ENCODE measurements around the gene GPRC5A. TPM values are rescaled to one million over a fixed set of nuclear protein-coding genes. Genes with fewer than 3 reads are reported as not detected.

The GPRC5A gene
- total RNA-seq, 4 donors from 2014 or later, result 2.9 to 30.0 (median 3.8) TPM

GRCh38 chr12:12909228-12909994 is 18.0 kb downstream of the GPRC5A start:
- intact Hi-C loops (cut with DNase I), result no loop called here
- no peak overlapping the region for H3K4me3 ChIP-seq
- H3K36me3 ChIP-seq, result no peaks in the 10 kb centered on the region
- no peaks in the 10 kb centered on the region for H3K9me3 ChIP-seq
- DNase-seq (ENCODE audit: extremely low spot score), result no peak
- H3K27ac ChIP-seq (replicated peaks in 1 of 4), result no peak overlapping the region
- no peak for TF ChIP-seq EP300 (IDR thresholded peaks at IDR 0.05)
- no peak for TF ChIP-seq POLR2AphosphoS5 (IDR thresholded peaks at IDR 0.05)
- no peak for TF ChIP-seq CTCF (IDR thresholded peaks at IDR 0.05)
- TF ChIP-seq POLR2A (IDR thresholded peaks at IDR 0.05; ENCODE audit: low read depth), result no peak
- no peaks in the 10 kb centered on the region for H3K27me3 ChIP-seq
- H3K4me1 ChIP-seq, result peaks cover 0 to 12% (median 3%) of the 10 kb centered on the region in 4 donors
- 76% methylated on average over 4 of the region's 4 CpGs for WGBS

- H3K4me1 ChIP-seq, result peaks cover 0 to 12% (median 3%) of the 10 kb centered on the region in 4 donors
- no peak for DNase-seq (ENCODE audit: extremely low spot score)
- H3K4me3 ChIP-seq, result no peak overlapping the region
- intact Hi-C loops (cut with DNase I), result loop anchor here (10.0 kb wide), 1 partner anchor 185 kb away; no protein-coding TSS in a partner anchor
- WGBS, result 55% methylated on average over 4 of the region's 4 CpGs
- no peaks in the 10 kb centered on the region for H3K36me3 ChIP-seq
- H3K9me3 ChIP-seq, result no peaks in the 10 kb centered on the region
- no peak overlapping the region for H3K27ac ChIP-seq (replicated peaks in 1 of 4)
- no peak for TF ChIP-seq EP300 (IDR thresholded peaks at IDR 0.05)
- TF ChIP-seq CTCF (IDR thresholded peaks at IDR 0.05), result no peak
- no peak for TF ChIP-seq POLR2AphosphoS5 (IDR thresholded peaks at IDR 0.05)
- TF ChIP-seq POLR2A (IDR thresholded peaks at IDR 0.05; ENCODE audit: low read depth), result no peak
- no peaks in the 10 kb centered on the region for H3K27me3 ChIP-seq
Measured at GRCh38 chr12:12909995-12910420, 18.6 kb downstream of the GPRC5A start.

GRCh38 chr12:12912711-12913110 is 21.3 kb downstream of the GPRC5A start:
- 98% methylated on average over 5 of the region's 5 CpGs for WGBS
- H3K9me3 ChIP-seq, result no peaks in the 10 kb centered on the region
- intact Hi-C loops (cut with DNase I), result loop anchor here (10.0 kb wide), 1 partner anchor 182 kb away; no protein-coding TSS in a partner anchor
- H3K27me3 ChIP-seq, result no peaks in the 10 kb centered on the region
- TF ChIP-seq POLR2AphosphoS5 (IDR thresholded peaks at IDR 0.05), result no peak
- TF ChIP-seq EP300 (IDR thresholded peaks at IDR 0.05), result no peak
- TF ChIP-seq CTCF (IDR thresholded peaks at IDR 0.05), result no peak
- no peak for TF ChIP-seq POLR2A (IDR thresholded peaks at IDR 0.05; ENCODE audit: low read depth)
- DNase-seq (ENCODE audit: extremely low spot score), result no peak
- H3K27ac ChIP-seq (replicated peaks in 1 of 4), result no peak overlapping the region
- H3K36me3 ChIP-seq, result no peaks in the 10 kb centered on the region
- H3K4me1 ChIP-seq, result peaks cover 7 to 31% (median 12%) of the 10 kb centered on the region in 4 donors
- no peak overlapping the region for H3K4me3 ChIP-seq

GRCh38 chr12:12915656-12916055 is 24.3 kb downstream of the GPRC5A start:
- Histone ChIP-seq H3K27ac (replicated peaks in 1 of 4) (peak overlapping the region in 2 of 4 donors; percentile 7 to 31), H3K36me3 (no peaks in the 10 kb centered on the region), H3K9me3 (no peaks in the 10 kb centered on the region), H3K4me1 (peaks cover 7 to 19% (median 10%) of the 10 kb centered on the region in 4 donors), H3K4me3 (no peak overlapping the region), H3K27me3 (no peaks in the 10 kb centered on the region)
- DNase-seq (ENCODE audit: extremely low spot score), result no peak
- 85% methylated on average over 10 of the region's 10 CpGs for WGBS
- TF ChIP-seq CTCF (IDR thresholded peaks at IDR 0.05) (no peak), POLR2A (IDR thresholded peaks at IDR 0.05; ENCODE audit: low read depth) (no peak)
- intact Hi-C loops (cut with DNase I), result loop anchor here (1.0 to 10.0 kb wide), 3 partner anchors 67 to 297 kb away; no protein-coding TSS in a partner anchor

All from esophagus muscularis mucosa (tissue), 4 donors.